HFFc6 (cell line): ENCODE results near the gene FAXC. TPM values are rescaled to one million over a fixed set of nuclear protein-coding genes. Genes with fewer than 3 reads are reported as not detected.

Experiments
- DNase-seq: peaks from one replicate; pipeline ENCODE4 v3.0.0-alpha.2; 2018
- H3K27ac Mint-ChIP-seq: 2 replicates; pipeline ENCODE4 v1.8.0; 2020; ENCODE audit warnings: mild to moderate bottlenecking, mixed read lengths
- H3K27me3 Mint-ChIP-seq: 2 replicates; pipeline ENCODE4 v1.8.0; 2021; ENCODE audit warnings: mild to moderate bottlenecking, moderate library complexity, mixed read lengths; ENCODE audit not compliant: insufficient read depth
- H3K36me3 Mint-ChIP-seq: 2 replicates; pipeline ENCODE4 v1.8.0; 2021; ENCODE audit warnings: low read depth, mixed read lengths
- H3K4me1 Mint-ChIP-seq: 2 replicates; pipeline ENCODE4 v1.8.0; 2020; ENCODE audit warnings: low read depth, mixed read lengths
- H3K4me3 Mint-ChIP-seq: 2 replicates; pipeline ENCODE4 v1.8.0; 2020; ENCODE audit warnings: mild to moderate bottlenecking, moderate library complexity, mixed read lengths
- H3K9me3 Mint-ChIP-seq: 2 replicates; pipeline ENCODE4 v1.8.0; 2020; ENCODE audit warnings: mild to moderate bottlenecking, mixed read lengths
- CTCF ChIP-seq: fragments of 200-600 bp; sonication (generic); IDR thresholded peaks from 2 replicates; pipeline ENCODE4 v1.5.0; 2021; ENCODE audit warnings: antibody characterized with exemption, mild to moderate bottlenecking
- total RNA-seq, 6 experiments: library from RNA; stranded (reverse); fragmentation: NEBNext Ultra II Directional; extraction: Animal tissue kit (Norgen Biotek cat#: 25700); gene quantifications; 2 replicates in 1 of 6; 3 replicates in 5 of 6; pipeline ENCODE4 v1.2.3, GENCODE V29; 2021

Gene FAXC
- total RNA-seq, 6 experiments from 2014 or later: 1.6 to 3.0 (median 1.9) TPM

DNA sequence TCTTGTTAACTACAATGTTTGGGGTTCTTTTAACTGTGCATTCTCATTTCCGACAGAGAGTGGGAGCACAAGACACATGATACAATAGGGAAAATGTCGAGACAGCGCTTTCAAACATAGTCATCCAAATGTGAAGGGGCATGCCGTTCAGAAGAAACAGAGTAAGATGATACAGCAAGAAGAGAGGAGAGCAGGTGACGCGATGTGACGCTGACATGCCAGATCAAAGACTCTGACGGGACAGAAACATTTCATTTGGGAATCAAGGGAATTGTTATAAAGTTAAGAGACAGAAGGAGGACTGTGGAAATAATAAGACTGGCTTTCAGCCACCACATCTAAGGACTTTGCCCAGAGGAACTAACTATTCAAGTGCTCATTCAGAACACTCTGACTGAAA lies 117.4 kb downstream of the FAXC start:
- no peak overlapping the region for H3K27ac Mint-ChIP-seq
- H3K9me3 Mint-ChIP-seq: no peaks in the 10 kb centered on the region
- no peaks in the 10 kb centered on the region for H3K4me1 Mint-ChIP-seq
- no peak for TF ChIP-seq CTCF
- no peak overlapping the region for H3K4me3 Mint-ChIP-seq
- H3K36me3 Mint-ChIP-seq: no peaks in the 10 kb centered on the region
- peaks cover 12% of the 10 kb centered on the region; the same call in 1 of the 2 replicates for H3K27me3 Mint-ChIP-seq
- DNase-seq: no peak

DNA sequence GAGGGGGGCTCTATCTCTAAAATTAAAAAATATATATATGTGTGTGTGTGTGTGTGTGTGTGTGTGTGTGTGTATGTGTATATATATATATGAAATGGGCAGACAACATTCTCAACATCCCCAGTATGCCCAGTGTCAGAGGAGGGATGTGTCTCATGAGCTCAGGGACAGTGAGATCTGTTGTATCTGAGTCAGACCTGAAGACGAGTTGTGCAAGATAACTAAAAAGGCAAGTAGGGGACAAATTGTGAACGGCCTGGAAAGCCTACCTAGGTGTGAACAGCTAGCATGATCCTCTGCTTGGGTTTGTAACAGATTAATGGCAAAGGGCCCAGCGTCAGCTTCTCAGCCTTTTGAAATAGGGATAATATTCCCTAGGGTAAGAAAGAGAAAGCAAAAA lies 124.3 kb downstream of the FAXC start:
- TF ChIP-seq CTCF: no peak
- H3K36me3 Mint-ChIP-seq: no peaks in the 10 kb centered on the region
- peaks cover 2% of the 10 kb centered on the region; the same call in 1 of the 2 replicates for H3K27me3 Mint-ChIP-seq
- no peak for DNase-seq
- no peak overlapping the region for H3K27ac Mint-ChIP-seq
- H3K4me3 Mint-ChIP-seq: no peak overlapping the region
- no peaks in the 10 kb centered on the region for H3K4me1 Mint-ChIP-seq
- H3K9me3 Mint-ChIP-seq: no peaks in the 10 kb centered on the region

Other genes with a start within 250 kb of the FAXC start
- 10 to 100 TPM in 4 of 6 experiments, 1 to 10 TPM in 2; 7.3 to 12.8 (median 10.9) TPM for gene COQ3, start 44.5 kb upstream of the FAXC start, total RNA-seq
- 10 to 100 TPM; 40.9 to 51.3 (median 45.2) TPM for gene PNISR, start 75.6 kb upstream of the FAXC start, total RNA-seq
- 10 to 100 TPM in 5 of 6 experiments, 1 to 10 TPM in 1; 9.9 to 12.7 (median 10.5) TPM for gene USP45, start 165.7 kb upstream of the FAXC start, total RNA-seq
- gene CCNC, start 219.0 kb upstream of the FAXC start, total RNA-seq: 10 to 100 TPM; 40.9 to 46.3 (median 43.1) TPM